ENCODE measurements around the gene SLC37A2.

The SLC37A2 gene

GRCh38 chr11:125112208-125112604, 49.1 kb downstream of the SLC37A2 start:
- DNase-seq: no peak

GRCh38 chr11:125114518-125114917, 51.4 kb downstream of the SLC37A2 start:
- DNase-seq: no peak

DNA sequence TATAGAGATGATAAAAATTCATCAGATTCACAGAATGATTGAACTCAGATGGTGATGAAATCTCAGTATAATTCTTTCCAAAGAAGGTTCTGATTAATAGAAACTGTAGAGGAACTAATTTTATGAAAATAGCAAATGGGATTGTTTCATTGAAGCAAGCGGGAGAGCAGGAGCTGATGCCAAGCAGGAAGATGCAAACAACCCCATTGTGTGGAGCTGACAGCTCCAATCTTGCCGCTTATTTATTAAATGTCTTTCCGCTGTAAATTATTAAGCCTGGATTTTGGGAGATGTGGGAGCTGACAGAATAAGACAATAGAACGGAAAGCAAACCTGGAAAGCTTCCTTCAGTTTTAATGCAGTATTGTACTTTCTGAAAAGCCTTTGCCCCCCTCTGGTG, 54.3 kb downstream of the SLC37A2 start:
- DNase-seq: no peak

GRCh38 chr11:125123194-125123946, 60.3 kb downstream of the SLC37A2 start:
- DNase-seq: no peak

DNA sequence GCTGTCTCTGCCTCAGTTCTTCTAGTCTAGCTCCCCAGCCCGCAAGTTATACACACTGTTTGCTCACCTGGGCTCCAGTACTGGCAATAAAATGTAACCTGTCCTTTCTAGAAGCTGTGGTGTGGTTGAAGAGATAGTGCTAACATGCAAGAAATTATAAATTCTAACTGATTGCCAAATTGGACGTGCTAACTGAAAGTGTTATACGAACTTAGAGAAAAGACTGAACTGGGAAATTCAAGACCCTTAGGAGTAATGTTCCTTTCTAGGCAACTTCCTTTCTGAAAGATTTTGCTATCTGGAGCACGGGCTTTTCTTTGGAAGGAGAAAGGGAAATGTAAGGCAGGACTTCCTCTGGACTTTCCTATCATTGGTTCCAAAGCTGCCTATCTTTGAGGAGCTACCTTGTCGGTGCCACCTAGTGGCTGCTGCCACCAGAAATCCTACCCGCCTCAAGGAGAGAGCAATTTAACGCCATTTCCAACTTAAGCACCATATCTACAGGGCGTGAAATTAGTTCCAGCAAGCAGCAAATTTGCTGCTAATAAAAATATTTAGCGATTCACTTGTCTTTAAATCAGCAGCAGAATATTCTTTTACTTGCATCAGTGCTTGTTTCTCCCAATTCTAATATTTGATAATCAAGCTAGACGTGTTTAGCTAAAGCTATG, 61.0 kb downstream of the SLC37A2 start:
- peak; percentile 12 for DNase-seq

DNA sequence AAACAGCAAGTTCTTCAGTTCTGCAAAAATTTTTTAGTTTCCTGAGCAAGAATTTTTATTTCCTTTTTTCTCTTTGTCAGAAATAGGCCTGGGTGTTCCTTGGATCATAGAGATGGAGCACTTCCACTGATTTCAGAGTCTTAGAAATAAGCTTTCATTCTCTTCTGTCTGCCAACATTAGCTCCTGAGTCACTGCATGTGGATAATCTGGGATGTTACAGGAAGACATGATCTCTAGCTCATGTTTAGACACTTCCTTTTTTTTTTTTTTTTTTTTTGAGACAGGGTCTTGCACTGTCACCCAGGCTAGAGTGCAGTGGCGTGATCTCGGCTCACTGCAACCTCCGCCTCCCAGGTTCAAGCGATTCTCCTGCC, 61.5 kb downstream of the SLC37A2 start:
- DNase-seq: no peak

- no peak for DNase-seq
These were observed 65.3 kb downstream of the SLC37A2 start for GRCh38 chr11:125128450-125128849.

DNA sequence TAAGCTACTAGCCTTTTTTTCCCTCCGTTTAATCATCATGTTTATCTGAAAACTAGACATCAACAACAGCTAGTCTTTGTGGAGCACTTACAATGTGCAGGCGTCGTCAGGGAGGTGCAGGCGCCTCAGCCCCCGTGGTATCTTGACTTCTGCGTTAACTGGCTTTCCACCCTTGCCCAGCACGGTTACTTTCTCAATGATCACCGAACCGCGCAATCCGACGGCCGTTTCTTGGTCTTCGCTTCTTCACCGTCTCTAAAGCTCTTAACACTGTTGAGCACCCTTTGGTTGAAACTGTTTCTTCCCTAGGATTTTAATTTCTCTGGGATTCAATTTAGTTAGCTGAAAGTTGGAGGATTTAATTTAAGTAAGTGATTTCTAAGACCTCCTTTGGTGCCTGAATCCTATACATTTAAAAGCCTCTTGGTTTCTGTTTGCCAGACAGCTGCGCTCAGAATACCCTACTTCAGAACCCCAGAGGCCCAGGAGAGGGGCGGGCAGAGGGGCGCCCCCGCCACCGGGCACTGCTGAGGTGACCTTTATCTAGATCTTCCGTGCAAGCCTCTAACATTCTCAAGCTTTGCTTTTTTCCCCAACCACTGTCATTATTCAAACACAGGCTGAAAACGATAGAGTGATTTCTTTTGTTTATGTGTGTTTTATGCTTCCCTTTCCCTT, 66.3 kb downstream of the SLC37A2 start:
- DNase-seq: no peak

DNA sequence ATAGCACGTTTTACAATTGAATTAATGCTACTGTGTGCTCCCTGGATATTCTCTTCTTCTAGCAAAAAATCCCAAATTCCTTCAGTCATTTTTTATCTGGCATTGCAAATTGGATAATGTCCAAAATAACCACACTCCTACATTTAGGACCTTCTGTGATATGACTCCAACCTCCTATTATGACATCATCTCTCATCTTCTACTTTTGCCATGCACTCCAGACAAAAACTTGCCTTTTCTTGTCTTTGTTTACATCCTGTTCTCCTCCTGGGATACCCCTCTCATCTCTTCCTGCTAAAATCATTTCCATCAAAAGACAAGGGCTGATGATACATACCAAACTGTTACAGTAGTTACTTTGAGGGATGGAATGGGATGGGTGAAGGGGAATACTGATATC, 69.0 kb downstream of the SLC37A2 start:
- no peak for DNase-seq

- DNase-seq: no peak
These were observed 69.5 kb downstream of the SLC37A2 start for GRCh38 chr11:125132596-125132995.

- DNase-seq: no peak
These were observed 72.9 kb downstream of the SLC37A2 start for GRCh38 chr11:125136001-125136400.

DNA sequence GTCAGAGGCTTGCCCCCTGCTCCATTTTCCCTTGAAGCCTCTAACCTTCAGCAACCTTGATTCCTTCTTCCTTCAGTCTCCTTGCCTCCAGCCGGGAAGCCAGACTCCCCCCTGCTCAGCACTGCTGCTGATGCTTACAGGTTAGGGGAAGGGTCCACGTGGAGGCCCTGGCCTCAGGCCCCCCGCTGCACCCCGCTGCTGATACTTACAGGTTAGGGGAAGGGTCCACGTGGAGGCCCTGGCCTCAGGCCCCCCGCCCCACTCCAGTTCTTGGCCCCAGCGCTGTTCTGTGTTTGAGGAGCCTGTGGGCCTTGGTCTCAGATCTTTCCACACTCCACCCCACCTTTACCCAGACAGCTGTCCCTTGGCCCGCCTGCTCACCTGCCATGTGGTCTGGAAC, 75.9 kb downstream of the SLC37A2 start:
- no peak for DNase-seq

GRCh38 chr11:125139778-125140177, 76.7 kb downstream of the SLC37A2 start:
- no peak for DNase-seq
